Peyer's patch (tissue), 4 donors: ENCODE results near the gene SYK. TPM values are rescaled to one million over a fixed set of nuclear protein-coding genes. Genes with fewer than 3 reads are reported as not detected.

ENCODE experiments used
- DNase-seq, 3 donors: peaks; one replicate each; pipeline ENCODE4 v3.0.0-alpha.2; 2017 to 2019
- H3K27ac ChIP-seq, 4 donors: fragments of 200-600 bp; sonication (generic); one replicate each; pipeline ENCODE4 v1.5.1; 2016 to 2019
- H3K27me3 ChIP-seq, 2 donors: fragments of 200-600 bp; sonication (generic); one replicate each; pipeline ENCODE4 v1.5.1; 2019
- H3K36me3 ChIP-seq, 3 donors: fragments of 200-600 bp; sonication (generic); one replicate each; pipeline ENCODE4 v1.5.1; 2016 to 2019
- H3K4me1 ChIP-seq, 4 donors: fragments of 200-600 bp; sonication (generic); one replicate each; pipeline ENCODE4 v1.5.1; 2016 to 2019
- H3K4me3 ChIP-seq, 4 donors: fragments of 200-600 bp; sonication (generic); 1 replicate in 3 of 4; 2 replicates in 1 of 4; pipeline ENCODE4 v1.5.1; 2016 to 2019; ENCODE audit warnings: mild to moderate bottlenecking in 1 of 4
- H3K9me3 ChIP-seq, 4 donors: fragments of 200-600 bp; sonication (generic); one replicate each; pipeline ENCODE4 v1.5.1; 2016 to 2019; ENCODE audit warnings: mild to moderate bottlenecking in 1 of 4
- CTCF ChIP-seq, 6 experiments: fragments of 450-650 bp in 4 of 6; fragments of 200-600 bp in 2 of 6; sonication (generic) in 1 of 6; IDR thresholded peaks; one replicate each; pipeline ENCODE4 v1.5.1; 2017 to 2019; ENCODE audit warnings: antibody characterized with exemption in 6 of 6, mild to moderate bottlenecking in 3 of 6, moderate library complexity in 1 of 6
- POLR2A ChIP-seq, 2 donors: fragments of 450-650 bp; IDR thresholded peaks; one replicate each; pipeline ENCODE4 v1.5.1; 2017; ENCODE audit warnings: antibody characterized with exemption in 2 of 2, mild to moderate bottlenecking in 2 of 2, moderate library complexity in 2 of 2
- total RNA-seq, 4 donors: library from RNA; depleted of rRNA; stranded (reverse); fragments of >200 nt; gene quantifications; one replicate each; pipeline ENCODE4 v1.1.0, GENCODE V29; 2016

SYK gene
- total RNA-seq, 4 donors from 2014 or later, result 48.7 to 81.7 (median 60.0) TPM

- Histone ChIP-seq H3K27me3 (no peaks in the 10 kb centered on the region), H3K4me3 (no peak overlapping the region), H3K27ac (no peak overlapping the region), H3K36me3 (peaks cover 0 to 39% (median 0%) of the 10 kb centered on the region in 3 donors), H3K4me1 (no peaks in the 10 kb centered on the region), H3K9me3 (no peaks in the 10 kb centered on the region)
- DNase-seq, result no peak
- TF ChIP-seq POLR2A (IDR thresholded peaks at IDR 0.05), result no peak
- no peak for TF ChIP-seq CTCF (IDR thresholded peaks at IDR 0.05)
These were observed 63.2 kb downstream of the SYK start for GRCh38 chr9:90864779-90865178.

GRCh38 chr9:90867101-90867500 is 65.5 kb downstream of the SYK start:
- TF ChIP-seq CTCF (IDR thresholded peaks at IDR 0.05) (no peak), POLR2A (IDR thresholded peaks at IDR 0.05) (no peak)
- H3K27me3 ChIP-seq, result no peaks in the 10 kb centered on the region
- H3K9me3 ChIP-seq, result no peaks in the 10 kb centered on the region
- DNase-seq, result no peak
- no peak overlapping the region for H3K4me3 ChIP-seq
- no peaks in the 10 kb centered on the region for H3K4me1 ChIP-seq
- no peak overlapping the region for H3K27ac ChIP-seq
- peaks cover 0 to 33% (median 0%) of the 10 kb centered on the region in 3 donors for H3K36me3 ChIP-seq

GRCh38 chr9:90868555-90868954 is 66.9 kb downstream of the SYK start:
- Histone ChIP-seq H3K27me3 (no peaks in the 10 kb centered on the region), H3K9me3 (no peaks in the 10 kb centered on the region), H3K4me1 (no peaks in the 10 kb centered on the region), H3K4me3 (no peak overlapping the region), H3K27ac (no peak overlapping the region), H3K36me3 (peaks cover 0 to 21% (median 0%) of the 10 kb centered on the region in 3 donors)
- TF ChIP-seq CTCF (IDR thresholded peaks at IDR 0.05), result no peak
- TF ChIP-seq POLR2A (IDR thresholded peaks at IDR 0.05), result no peak
- no peak for DNase-seq

GRCh38 chr9:90869361-90869760 is 67.7 kb downstream of the SYK start:
- TF ChIP-seq POLR2A (IDR thresholded peaks at IDR 0.05) (no peak), CTCF (IDR thresholded peaks at IDR 0.05) (no peak)
- no peak overlapping the region for H3K27ac ChIP-seq
- H3K27me3 ChIP-seq, result no peaks in the 10 kb centered on the region
- H3K36me3 ChIP-seq, result peaks cover 0 to 21% (median 0%) of the 10 kb centered on the region in 3 donors
- H3K9me3 ChIP-seq, result no peaks in the 10 kb centered on the region
- no peaks in the 10 kb centered on the region for H3K4me1 ChIP-seq
- DNase-seq, result no peak
- H3K4me3 ChIP-seq, result no peak overlapping the region

- TF ChIP-seq CTCF (IDR thresholded peaks at IDR 0.05), result peak; percentile 54 to 88 (median 84)
- no peak for TF ChIP-seq POLR2A (IDR thresholded peaks at IDR 0.05)
- no peaks in the 10 kb centered on the region for H3K4me1 ChIP-seq
- peak in 2 of 3 donors; percentile 29 to 68 for DNase-seq
These were observed 69.2 kb downstream of the SYK start for GRCh38 chr9:90870621-90871326.

More at GRCh38 chr9:90870621-90871326, 69.2 kb downstream of the SYK start:
- Histone ChIP-seq H3K27me3 (no peaks in the 10 kb centered on the region), H3K36me3 (peaks cover 0 to 24% (median 0%) of the 10 kb centered on the region in 3 donors), H3K27ac (no peak overlapping the region), H3K9me3 (no peaks in the 10 kb centered on the region), H3K4me3 (no peak overlapping the region)
